Measurements from ENCODE around the gene ZNF207. TPM values are rescaled to one million over a fixed set of nuclear protein-coding genes. Genes with fewer than 3 reads are reported as not detected.

ZNF207 gene
- total and polyA plus RNA-seq, 2 of the 8 experiments (the other 6 are each of a cell fraction or from before 2014, with no cell fraction given), result 268 to 286 TPM

- no peak overlapping the region for H3K27ac ChIP-seq (ENCODE audit: low read depth, low read length)
- H3K79me1 ChIP-seq (ENCODE audit: low read depth, low read length), result no peaks in the 10 kb centered on the region
- no peak overlapping the region for H3K4ac ChIP-seq (replicated peaks; ENCODE audit: insufficient read length, low read depth, low read length)
- H3K27me3 ChIP-seq (replicated peaks in 1 of 4; ENCODE audit: control insufficient read depth in 3 of 4, extremely low read depth in 1 of 4, insufficient read depth in 3 of 4, low read length in 3 of 4), result no peaks in the 10 kb centered on the region
- POLR2A ChIA-PET (ENCODE audit: partially characterized antibody), result interaction anchor here (1.2 to 2.3 kb wide), 4 partner anchors 9 to 22 kb away, joined by 4 to 8 read pairs (median 6); no protein-coding TSS in a partner anchor
- peak overlapping the region; percentile 95; the same call in 1 of the 2 replicates for H2BK12ac ChIP-seq (ENCODE audit: low read depth, low read length)
- H3K14ac ChIP-seq (ENCODE audit: insufficient read length), result no peak overlapping the region
- H4K8ac ChIP-seq (ENCODE audit: extremely low read depth, insufficient read depth, low read length), result no peak overlapping the region
- no peaks in the 10 kb centered on the region for H3K9me3 ChIP-seq (ENCODE audit: insufficient read depth in 2 of 2, low read depth in 1 of 2, low read length in 1 of 2)
- H2BK15ac ChIP-seq (ENCODE audit: low read length), result no peak overlapping the region
- H2BK120ac ChIP-seq (replicated peaks; ENCODE audit: low read depth, low read length), result no peak overlapping the region
- no peaks in the 10 kb centered on the region for H4K20me1 ChIP-seq (replicated peaks in 1 of 2; ENCODE audit: control insufficient read depth in 1 of 2, insufficient read depth in 2 of 2, low read length in 2 of 2)
- H3K23me2 ChIP-seq (ENCODE audit: low read depth, low read length), result no peaks in the 10 kb centered on the region
- H4K91ac ChIP-seq (replicated peaks; ENCODE audit: insufficient read length, low read length), result no peak overlapping the region
- no peak overlapping the region for H2AFZ ChIP-seq (ENCODE audit: low read length)
- WGBS, 2 experiments (ENCODE audit: extremely low coverage in 1 of 2, insufficient coverage in 1 of 2, insufficient read length in 1 of 2, insufficient replicate concordance in 2 of 2, low coverage in 1 of 2, low lambda C conversion rate in 2 of 2, missing lambda C conversion rate in 1 of 2), result 94% methylated on average over 4 of the region's 4 CpGs; no CpG with 5 or more reads in 1 of the 2 experiments
- peak overlapping the region; percentile 83; the same call in 1 of the 2 replicates for H2BK5ac ChIP-seq (ENCODE audit: low read depth, low read length)
- no peak overlapping the region for H3K23ac ChIP-seq (ENCODE audit: insufficient read length)
- TF ChIP-seq CBX5 (IDR thresholded peaks at IDR 0.05; ENCODE audit: low read depth, low read length), result no peak
- no peak for TF ChIP-seq JUND (IDR thresholded peaks at IDR 0.05; ENCODE audit: low read length)
- TF ChIP-seq SAP30 (IDR thresholded peaks at IDR 0.05; ENCODE audit: insufficient read depth, insufficient replicate concordance, low read length), result no peak
- TF ChIP-seq RXRA (IDR thresholded peaks at IDR 0.05; ENCODE audit: insufficient read depth, low read depth, low read length), result no peak
- no peak for TF ChIP-seq SIRT6 (IDR thresholded peaks at IDR 0.05; ENCODE audit: low read length)
- no peak for TF ChIP-seq RNF2 (IDR thresholded peaks at IDR 0.05; ENCODE audit: borderline replicate concordance, low read depth, low read length, missing control alignments, poor library complexity, severe bottlenecking)
- TF ChIP-seq, protein P1, sequence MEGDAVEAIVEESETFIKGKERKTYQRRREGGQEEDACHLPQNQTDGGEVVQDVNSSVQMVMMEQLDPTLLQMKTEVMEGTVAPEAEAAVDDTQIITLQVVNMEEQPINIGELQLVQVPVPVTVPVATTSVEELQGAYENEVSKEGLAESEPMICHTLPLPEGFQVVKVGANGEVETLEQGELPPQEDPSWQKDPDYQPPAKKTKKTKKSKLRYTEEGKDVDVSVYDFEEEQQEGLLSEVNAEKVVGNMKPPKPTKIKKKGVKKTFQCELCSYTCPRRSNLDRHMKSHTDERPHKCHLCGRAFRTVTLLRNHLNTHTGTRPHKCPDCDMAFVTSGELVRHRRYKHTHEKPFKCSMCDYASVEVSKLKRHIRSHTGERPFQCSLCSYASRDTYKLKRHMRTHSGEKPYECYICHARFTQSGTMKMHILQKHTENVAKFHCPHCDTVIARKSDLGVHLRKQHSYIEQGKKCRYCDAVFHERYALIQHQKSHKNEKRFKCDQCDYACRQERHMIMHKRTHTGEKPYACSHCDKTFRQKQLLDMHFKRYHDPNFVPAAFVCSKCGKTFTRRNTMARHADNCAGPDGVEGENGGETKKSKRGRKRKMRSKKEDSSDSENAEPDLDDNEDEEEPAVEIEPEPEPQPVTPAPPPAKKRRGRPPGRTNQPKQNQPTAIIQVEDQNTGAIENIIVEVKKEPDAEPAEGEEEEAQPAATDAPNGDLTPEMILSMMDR (IDR thresholded peaks at IDR 0.05; ENCODE audit: control extremely low read depth in 1 of 3, insufficient read depth in 1 of 3, low read depth in 1 of 3, low read length in 3 of 3), result no peak
- TF ChIP-seq POU5F1 (IDR thresholded peaks at IDR 0.05; ENCODE audit: low read depth, low read length), result no peak
- TF ChIP-seq NRF1 (IDR thresholded peaks at IDR 0.05; ENCODE audit: low read depth, low read length), result no peak
- TF ChIP-seq POLR2AphosphoS5 (IDR thresholded peaks at IDR 0.05; ENCODE audit: low read depth, low read length), result no peak
- no peak overlapping the region for H3K56ac ChIP-seq (replicated peaks; ENCODE audit: insufficient read length, low read depth, low read length)
- H3K79me2 ChIP-seq (ENCODE audit: control insufficient read depth in 1 of 2, insufficient read depth in 2 of 2, low read length in 2 of 2), result no peaks in the 10 kb centered on the region
- no peak overlapping the region for H3K4me3 ChIP-seq (ENCODE audit: extremely low read depth in 1 of 4, insufficient read depth in 2 of 4, low read depth in 3 of 4, low read length in 4 of 4)
- H3K9ac ChIP-seq (replicated peaks in 1 of 4; ENCODE audit: extremely low read depth in 1 of 4, low read depth in 3 of 4, low read length in 3 of 4), result no peak overlapping the region
- peaks cover 0 to 19% (median 0%) of the 10 kb centered on the region in 4 experiments; a peak in 3 of 8 replicates for H3K36me3 ChIP-seq (ENCODE audit: control insufficient read depth in 2 of 4, insufficient read depth in 4 of 4, low read length in 3 of 4)
- CTCF ChIA-PET (ENCODE audit: partially characterized antibody), result interaction anchor here (2.3 to 3.1 kb wide), 2 partner anchors 14 to 17 kb away, joined by 10 to 27 read pairs; no protein-coding TSS in a partner anchor
- FAIRE-seq (no peak), DNase-seq (ENCODE audit: low read depth in 1 of 2, low spot score in 2 of 2) (no peak)
- H2BK20ac ChIP-seq (ENCODE audit: low read length), result no peak overlapping the region
- no peak overlapping the region for H3K4me2 ChIP-seq (ENCODE audit: insufficient read depth in 1 of 2, low read depth in 2 of 2, low read length in 2 of 2)
- H4K5ac ChIP-seq (ENCODE audit: insufficient read length, low read depth, low read length), result no peak overlapping the region
- peak overlapping the region; percentile 78 for H3K18ac ChIP-seq (ENCODE audit: extremely low read depth, low read length)
- H3K4me1 ChIP-seq (replicated peaks in 1 of 4; ENCODE audit: control insufficient read depth in 3 of 4, insufficient read depth in 4 of 4, low read length in 3 of 4), result peaks cover 17 to 35% (median 21%) of the 10 kb centered on the region in 4 experiments
- peak overlapping the region; percentile 78; the same call in 1 of the 2 replicates for H2AK5ac ChIP-seq (ENCODE audit: low read depth, low read length)
These were observed 47.9 kb upstream of the ZNF207 start for GRCh38 chr17:32302037-32302436.
